PC-3 (cell line): ENCODE measurements around the gene SLC24A3. TPM values are rescaled to one million over a fixed set of nuclear protein-coding genes. Genes with fewer than 3 reads are reported as not detected.

Source experiments
- ATAC-seq: fragments of 200-7000 bp; cut with Tn5 transposase; 2 replicates; pipeline ENCODE4 v1.9.1; 2020; ENCODE audit warnings: mild to moderate bottlenecking, moderate library complexity
- BruUV-seq: library from RNA; stranded (reverse); fragments of 400-500 nt; replicated peaks from 2 replicates; lab custom pipeline; 2021; lab: Mats Ljungman, UMichigan
- CTCF ChIA-PET: fragments of 300-600 bp; sonication (Branson Sonifier 250); formaldehyde crosslinking; loops from one replicate; lab custom pipeline; 2022; ENCODE audit warnings: antibody characterized with exemption; lab: Charles Lee
- POLR2A ChIA-PET: fragments of 300-600 bp; sonication (Branson Sonifier 250); formaldehyde crosslinking; loops from one replicate; lab custom pipeline; 2022; ENCODE audit warnings: antibody characterized with exemption; ENCODE audit not compliant: unreplicated experiment; lab: Charles Lee
- DNase-seq: peaks from one replicate; pipeline ENCODE4 v3.0.0-alpha.2; 2015
- H2AFZ ChIP-seq: fragments of 300-600 bp; sonication (generic); 2 replicates; pipeline ENCODE4 v1.6.0; 2016; ENCODE audit warnings: antibody characterized with exemption, low read length
- H3F3A ChIP-seq: fragments of 300-600 bp; sonication (generic); one replicate; pipeline ENCODE4 v1.6.0; 2017; ENCODE audit warnings: antibody characterized with exemption, low read length, control low read depth, mild to moderate bottlenecking; ENCODE audit not compliant: unreplicated experiment
- H3K27ac ChIP-seq: fragments of 300-600 bp; sonication (generic); 2 replicates; pipeline ENCODE4 v1.5.1; 2016; ENCODE audit warnings: mild to moderate bottlenecking, low read length
- H3K27me3 ChIP-seq: fragments of 300-600 bp; sonication (generic); 2 replicates; pipeline ENCODE4 v1.6.1; 2016; ENCODE audit warnings: low read length, mixed read lengths
- H3K36me3 ChIP-seq: fragments of 300-600 bp; sonication (generic); 2 replicates; pipeline ENCODE4 v1.6.1; 2016; ENCODE audit warnings: low read depth, mixed run types, low read length, mixed read lengths
- H3K4me1 ChIP-seq: fragments of 300-600 bp; sonication (generic); 2 replicates; pipeline ENCODE4 v1.5.1; 2016; ENCODE audit warnings: low read length; ENCODE audit not compliant: insufficient read depth
- H3K4me2 ChIP-seq: fragments of 300-600 bp; sonication (generic); 2 replicates; pipeline ENCODE4 v1.6.0; 2016; ENCODE audit warnings: low read length
- H3K4me3 ChIP-seq: fragments of 300-600 bp; sonication (generic); 2 replicates; pipeline ENCODE4 v1.5.1; 2016; ENCODE audit warnings: mild to moderate bottlenecking, low read length, mixed read lengths
- H3K79me2 ChIP-seq: fragments of 300-600 bp; sonication (generic); 2 replicates; pipeline ENCODE4 v1.6.1; 2017; ENCODE audit warnings: low read length, mixed read lengths
- H3K9ac ChIP-seq: fragments of 300-600 bp; sonication (generic); 2 replicates; pipeline ENCODE4 v1.6.0; 2016; ENCODE audit warnings: mild to moderate bottlenecking, low read length
- H3K9me2 ChIP-seq: fragments of 300-600 bp; sonication (generic); replicated peaks from 2 replicates; pipeline ENCODE4 v1.6.1; 2016; ENCODE audit warnings: mixed run types, low read length, mixed read lengths
- H3K9me3 ChIP-seq: fragments of 300-600 bp; sonication (generic); 2 replicates; pipeline ENCODE4 v1.6.1; 2016; ENCODE audit warnings: low read length, mixed read lengths
- H4K20me1 ChIP-seq: fragments of 300-600 bp; sonication (generic); 2 replicates; pipeline ENCODE4 v1.6.1; 2016; ENCODE audit warnings: low read length, mixed read lengths
- EZH2 ChIP-seq: fragments of 300-600 bp; sonication (generic); IDR thresholded peaks from one replicate; pipeline ENCODE4 v1.6.1; 2017; ENCODE audit warnings: antibody characterized with exemption, mild to moderate bottlenecking, low read length; ENCODE audit not compliant: unreplicated experiment
- EZH2phosphoT487 ChIP-seq: fragments of 300-600 bp; sonication (generic); IDR thresholded peaks from 2 replicates; pipeline ENCODE4 v1.6.1; 2018; ENCODE audit warnings: mild to moderate bottlenecking, antibody characterized with exemption, low read length, borderline replicate concordance
- intact Hi-C: fragments of 100-400 bp; cut with micrococcal nuclease; formaldehyde crosslinking; loops from 2 replicates; pipeline ENCODE4 v1.9.0; 2023
- total RNA-seq: library from RNA; depleted of rRNA; stranded (reverse); fragments of >200 nt; gene quantifications from 2 replicates; pipeline ENCODE4 v1.2.3, GENCODE V29; 2014
- TF ChIP-seq, protein P1 (sequence below): fragments of 300-600 bp; sonication (generic); conservative IDR thresholded peaks from 2 replicates; pipeline ENCODE4 v1.5.1; 2017; ENCODE audit warnings: antibody characterized with exemption, low read depth, mild to moderate bottlenecking, low read length

Gene SLC24A3
- total RNA-seq, 1 experiment from 2014 or later: 0.11 TPM

DNA sequence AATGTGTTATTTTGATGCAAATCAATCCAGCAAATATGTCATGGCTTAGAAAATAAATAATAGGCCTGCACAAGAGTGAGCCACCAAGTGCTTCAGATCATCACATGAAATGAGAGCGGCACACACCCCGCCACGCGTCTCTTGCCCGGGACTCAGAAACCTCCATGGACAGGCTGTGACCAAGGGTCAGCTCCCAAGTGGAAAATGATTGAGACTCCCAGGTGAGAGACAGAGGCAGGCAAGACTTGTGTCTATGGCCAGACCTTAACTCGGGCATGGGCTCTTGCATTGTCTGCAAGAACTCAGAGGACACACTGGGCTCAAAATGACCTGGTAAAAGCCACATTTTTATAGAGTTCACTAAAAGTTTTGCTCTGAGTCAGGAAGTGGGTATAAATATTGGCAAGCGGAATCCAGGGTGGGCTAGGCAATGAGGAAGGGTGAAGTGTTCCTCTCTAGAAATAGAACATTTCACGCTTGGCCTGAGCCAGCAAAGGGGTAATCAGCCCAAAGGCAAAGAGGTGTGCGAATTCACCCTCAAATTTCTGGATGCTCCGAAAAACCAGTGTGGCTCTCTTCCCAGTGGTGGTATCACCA is 514.9 kb downstream of the SLC24A3 start:
- no peak for DNase-seq

DNA sequence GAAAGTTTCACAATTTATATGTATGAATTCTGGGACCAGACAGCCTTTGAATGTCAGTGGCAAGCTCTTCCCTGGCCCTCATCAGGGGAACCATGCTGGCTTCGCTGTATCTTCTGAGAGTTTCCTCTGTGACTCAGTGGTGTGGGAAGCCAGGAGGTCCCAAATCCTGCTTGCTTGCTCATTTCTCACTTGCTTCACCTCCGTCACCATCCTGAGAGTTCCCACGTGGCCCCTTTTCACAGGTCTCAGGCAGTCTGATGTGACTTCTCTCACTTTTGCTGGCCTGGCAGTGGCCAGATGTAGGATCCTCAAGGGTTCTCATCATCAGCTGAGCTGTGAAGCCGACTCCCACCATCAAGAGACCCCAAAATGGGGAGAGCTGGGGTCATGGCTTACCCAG is 517.2 kb downstream of the SLC24A3 start:
- ATAC-seq: no peak
- intact Hi-C loops: no loop called here
- no peaks in the 10 kb centered on the region for H3K27me3 ChIP-seq
- no peaks in the 10 kb centered on the region for H4K20me1 ChIP-seq
- TF ChIP-seq, protein P1, sequence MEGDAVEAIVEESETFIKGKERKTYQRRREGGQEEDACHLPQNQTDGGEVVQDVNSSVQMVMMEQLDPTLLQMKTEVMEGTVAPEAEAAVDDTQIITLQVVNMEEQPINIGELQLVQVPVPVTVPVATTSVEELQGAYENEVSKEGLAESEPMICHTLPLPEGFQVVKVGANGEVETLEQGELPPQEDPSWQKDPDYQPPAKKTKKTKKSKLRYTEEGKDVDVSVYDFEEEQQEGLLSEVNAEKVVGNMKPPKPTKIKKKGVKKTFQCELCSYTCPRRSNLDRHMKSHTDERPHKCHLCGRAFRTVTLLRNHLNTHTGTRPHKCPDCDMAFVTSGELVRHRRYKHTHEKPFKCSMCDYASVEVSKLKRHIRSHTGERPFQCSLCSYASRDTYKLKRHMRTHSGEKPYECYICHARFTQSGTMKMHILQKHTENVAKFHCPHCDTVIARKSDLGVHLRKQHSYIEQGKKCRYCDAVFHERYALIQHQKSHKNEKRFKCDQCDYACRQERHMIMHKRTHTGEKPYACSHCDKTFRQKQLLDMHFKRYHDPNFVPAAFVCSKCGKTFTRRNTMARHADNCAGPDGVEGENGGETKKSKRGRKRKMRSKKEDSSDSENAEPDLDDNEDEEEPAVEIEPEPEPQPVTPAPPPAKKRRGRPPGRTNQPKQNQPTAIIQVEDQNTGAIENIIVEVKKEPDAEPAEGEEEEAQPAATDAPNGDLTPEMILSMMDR: no peak
- TF ChIP-seq EZH2phosphoT487 (no peak), EZH2 (no peak)
- no peak overlapping the region for H2AFZ ChIP-seq
- H3F3A ChIP-seq: no peaks in the 10 kb centered on the region
- no peak overlapping the region for H3K9ac ChIP-seq
- CTCF ChIA-PET: no interaction called here
- no peak overlapping the region for H3K27ac ChIP-seq
- POLR2A ChIA-PET: no interaction called here
- no peak overlapping the region for H3K4me2 ChIP-seq
- no TSS peak for BruUV-seq
- H3K9me3 ChIP-seq: no peaks in the 10 kb centered on the region
- no peak for DNase-seq
- H3K79me2 ChIP-seq: no peaks in the 10 kb centered on the region
- H3K4me3 ChIP-seq: no peak overlapping the region
- H3K9me2 ChIP-seq: no peaks in the 10 kb centered on the region
- no peaks in the 10 kb centered on the region for H3K36me3 ChIP-seq
- peaks cover 11% of the 10 kb centered on the region for H3K4me1 ChIP-seq

More for the DNA sequence above, 514.9 kb downstream of the SLC24A3 start:
- TF ChIP-seq EZH2: no peak
- no peak for TF ChIP-seq EZH2phosphoT487
- TF ChIP-seq, protein P1: no peak
- intact Hi-C loops: loop anchor here (2.0 kb wide), 1 partner anchor 15 kb away; no protein-coding TSS in a partner anchor
- CTCF ChIA-PET: no interaction called here
- POLR2A ChIA-PET: no interaction called here
- no peaks in the 10 kb centered on the region for H3K79me2 ChIP-seq
- no peaks in the 10 kb centered on the region for H3K27me3 ChIP-seq
- BruUV-seq: no TSS peak
- no peak for ATAC-seq
- H3K4me1 ChIP-seq: peaks cover 11% of the 10 kb centered on the region
- no peak overlapping the region for H3K27ac ChIP-seq
- no peak overlapping the region for H3K4me2 ChIP-seq
- no peaks in the 10 kb centered on the region for H3F3A ChIP-seq
- no peaks in the 10 kb centered on the region for H3K36me3 ChIP-seq
- no peak overlapping the region for H3K4me3 ChIP-seq
- H3K9me3 ChIP-seq: no peaks in the 10 kb centered on the region
- H3K9me2 ChIP-seq: no peaks in the 10 kb centered on the region
- H2AFZ ChIP-seq: no peak overlapping the region
- no peak overlapping the region for H3K9ac ChIP-seq
- no peaks in the 10 kb centered on the region for H4K20me1 ChIP-seq

DNA sequence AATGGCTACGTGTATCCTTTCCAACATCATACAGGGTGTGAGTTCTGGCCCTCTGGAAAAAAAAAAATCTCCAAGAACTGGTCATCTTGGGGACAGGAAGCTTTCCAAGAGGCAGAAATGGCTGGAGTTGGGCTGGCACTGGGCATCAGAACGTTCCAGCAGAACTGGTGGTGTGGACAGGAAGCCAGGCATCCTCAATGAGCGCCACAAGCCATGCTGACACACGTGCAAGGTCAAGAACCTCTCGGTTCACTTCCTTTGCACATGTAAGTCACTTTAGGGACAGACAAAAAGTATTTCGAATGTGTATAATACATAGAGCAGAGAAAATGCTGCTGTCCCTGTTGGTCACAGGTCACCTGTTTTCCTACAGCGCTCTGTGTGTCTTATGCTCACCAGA is 518.3 kb downstream of the SLC24A3 start:
- H3K9ac ChIP-seq: no peak overlapping the region
- no peaks in the 10 kb centered on the region for H3K9me3 ChIP-seq
- TF ChIP-seq EZH2phosphoT487 (no peak), EZH2 (no peak)
- TF ChIP-seq, protein P1: no peak
- H4K20me1 ChIP-seq: no peaks in the 10 kb centered on the region
- no TSS peak for BruUV-seq
- POLR2A ChIA-PET: no interaction called here
- no peak overlapping the region for H3K4me2 ChIP-seq
- H3K27ac ChIP-seq: no peak overlapping the region
- ATAC-seq (no peak), DNase-seq (no peak)
- CTCF ChIA-PET: no interaction called here
- H3K27me3 ChIP-seq: no peaks in the 10 kb centered on the region
- H3K79me2 ChIP-seq: no peaks in the 10 kb centered on the region
- H3K36me3 ChIP-seq: no peaks in the 10 kb centered on the region
- intact Hi-C loops: no loop called here
- peaks cover 19% of the 10 kb centered on the region for H3K4me1 ChIP-seq
- no peaks in the 10 kb centered on the region for H3K9me2 ChIP-seq
- no peaks in the 10 kb centered on the region for H3F3A ChIP-seq
- no peak overlapping the region for H3K4me3 ChIP-seq
- no peak overlapping the region for H2AFZ ChIP-seq
